Dendritic cell treated with granulocyte-macrophage colony-stimulating factor and Interleukin-4, amounts not matched to agents 40 ng/mL and 50 ng/mL, for 4 days (primary cell): ENCODE results near the gene XPNPEP3.
A peak's percentile ranks its signal among the peaks of the same experiment; 100 is the strongest.
"Not testable (repeated sequence)": the region's sequence is repeated elsewhere in the genome, so short reads cannot be mapped to it uniquely, and the experiment has no call there.

Source experiments
- H3K27ac Mint-ChIP-seq: one replicate; pipeline ENCODE4 v1.8.0; 2022; ENCODE audit warnings: mild to moderate bottlenecking, mixed read lengths
- H3K27me3 Mint-ChIP-seq: one replicate; pipeline ENCODE4 v1.8.0; 2022; ENCODE audit warnings: mild to moderate bottlenecking, mixed read lengths
- H3K36me3 Mint-ChIP-seq: one replicate; pipeline ENCODE4 v1.8.0; 2022; ENCODE audit warnings: low read depth, mixed read lengths
- H3K4me1 Mint-ChIP-seq: one replicate; pipeline ENCODE4 v1.8.0; 2022; ENCODE audit warnings: low read depth, mixed read lengths
- H3K4me3 Mint-ChIP-seq: one replicate; pipeline ENCODE4 v1.8.0; 2022; ENCODE audit warnings: mild to moderate bottlenecking, moderate library complexity, mixed read lengths
- H3K9me3 Mint-ChIP-seq: one replicate; pipeline ENCODE4 v1.8.0; 2022; ENCODE audit warnings: mixed read lengths
- intact Hi-C: fragments of 100-400 bp; cut with micrococcal nuclease; formaldehyde crosslinking; loops from one replicate; pipeline ENCODE4 v1.15.0; 2022

Gene XPNPEP3

GRCh38 chr22:40838486-40838885 is 18.5 kb upstream of the XPNPEP3 start:
- H3K4me1 Mint-ChIP-seq: peaks cover 6% of the 10 kb centered on the region
- no peaks in the 10 kb centered on the region for H3K9me3 Mint-ChIP-seq
- peaks cover 97% of the 10 kb centered on the region for H3K36me3 Mint-ChIP-seq
- H3K27ac Mint-ChIP-seq: no peak overlapping the region
- no peak overlapping the region for H3K4me3 Mint-ChIP-seq
- H3K27me3 Mint-ChIP-seq: no peaks in the 10 kb centered on the region
- intact Hi-C loops: no loop called here

GRCh38 chr22:40844951-40845350 is 12.0 kb upstream of the XPNPEP3 start:
- no peaks in the 10 kb centered on the region for H3K9me3 Mint-ChIP-seq
- intact Hi-C loops: no loop called here
- H3K27me3 Mint-ChIP-seq: no peaks in the 10 kb centered on the region
- H3K4me1 Mint-ChIP-seq: peaks cover 6% of the 10 kb centered on the region
- H3K27ac Mint-ChIP-seq: no peak overlapping the region
- H3K36me3 Mint-ChIP-seq: peaks cover 97% of the 10 kb centered on the region
- no peak overlapping the region for H3K4me3 Mint-ChIP-seq

- intact Hi-C loops, H3K4me1 Mint-ChIP-seq, H3K4me3 Mint-ChIP-seq, H3K27ac Mint-ChIP-seq, H3K9me3 Mint-ChIP-seq, H3K27me3 Mint-ChIP-seq: not testable (repeated sequence)
- peaks cover 96% of the 10 kb centered on the region for H3K36me3 Mint-ChIP-seq
Measured at GRCh38 chr22:40845816-40846215, 11.1 kb upstream of the XPNPEP3 start.

- peaks cover 55% of the 10 kb centered on the region for H3K36me3 Mint-ChIP-seq
- H3K27me3 Mint-ChIP-seq: no peaks in the 10 kb centered on the region
- intact Hi-C loops: loop anchor here (5.0 kb wide), 1 partner anchor 36 kb away; the partner anchor contains the start of gene SLC25A17
- H3K9me3 Mint-ChIP-seq: no peaks in the 10 kb centered on the region
- H3K4me1 Mint-ChIP-seq: peaks cover 35% of the 10 kb centered on the region
- no peak overlapping the region for H3K27ac Mint-ChIP-seq
- H3K4me3 Mint-ChIP-seq: no peak overlapping the region
Measured at GRCh38 chr22:40853333-40853732, 3.6 kb upstream of the XPNPEP3 start.

- H3K27ac Mint-ChIP-seq: no peak overlapping the region
- peaks cover 49% of the 10 kb centered on the region for H3K36me3 Mint-ChIP-seq
- no peaks in the 10 kb centered on the region for H3K27me3 Mint-ChIP-seq
- H3K9me3 Mint-ChIP-seq: no peaks in the 10 kb centered on the region
- H3K4me1 Mint-ChIP-seq: peaks cover 38% of the 10 kb centered on the region
- H3K4me3 Mint-ChIP-seq: no peak overlapping the region
- intact Hi-C loops: loop anchor here (2.0 to 5.0 kb wide), 2 partner anchors 37 to 45 kb away; partner anchors contain the start of gene SLC25A17
Measured at GRCh38 chr22:40853961-40854360, 3.0 kb upstream of the XPNPEP3 start.

- H3K4me3 Mint-ChIP-seq: peak overlapping the region; percentile 74
- H3K4me1 Mint-ChIP-seq: peaks cover 41% of the 10 kb centered on the region
- intact Hi-C loops: loop anchor here (2.0 to 5.0 kb wide), 2 partner anchors 43 to 432 kb away; partner anchors contain the start of gene RANGAP1
- H3K36me3 Mint-ChIP-seq: peaks cover 35% of the 10 kb centered on the region
- no peaks in the 10 kb centered on the region for H3K9me3 Mint-ChIP-seq
- H3K27me3 Mint-ChIP-seq: no peaks in the 10 kb centered on the region
- peak overlapping the region; percentile 99 for H3K27ac Mint-ChIP-seq
Measured at GRCh38 chr22:40855071-40855978, 1.6 kb upstream of the XPNPEP3 start.

GRCh38 chr22:40855979-40856512 is 902 bp upstream of the XPNPEP3 start:
- H3K4me1 Mint-ChIP-seq: peaks cover 40% of the 10 kb centered on the region
- H3K27me3 Mint-ChIP-seq: no peaks in the 10 kb centered on the region
- intact Hi-C loops: loop anchor here (2.0 to 5.0 kb wide), 2 partner anchors 43 to 431 kb away; partner anchors contain the start of gene RANGAP1
- H3K9me3 Mint-ChIP-seq: no peaks in the 10 kb centered on the region
- peak overlapping the region; percentile 99 for H3K4me3 Mint-ChIP-seq
- peak overlapping the region; percentile 99 for H3K27ac Mint-ChIP-seq
- peaks cover 35% of the 10 kb centered on the region for H3K36me3 Mint-ChIP-seq

GRCh38 chr22:40857309-40857855 is 434 bp downstream of the XPNPEP3 start:
- no peaks in the 10 kb centered on the region for H3K9me3 Mint-ChIP-seq
- peaks cover 37% of the 10 kb centered on the region for H3K4me1 Mint-ChIP-seq

GRCh38 chr22:40862013-40862412 is 5.1 kb downstream of the XPNPEP3 start, which contains the start of gene DNAJB7:
TSS of gene DNAJB7 (minus strand) at chr22:40862113. CDS start at chr22:40861994, 119 bp downstream.
- H3K36me3 Mint-ChIP-seq: peaks cover 22% of the 10 kb centered on the region
- peak within 1 kb of the TSS; percentile 50 for H3K27ac Mint-ChIP-seq
- no peaks in the 10 kb centered on the region for H3K9me3 Mint-ChIP-seq
- peaks cover 54% of the 10 kb centered on the region for H3K4me1 Mint-ChIP-seq
- H3K27me3 Mint-ChIP-seq: no peaks in the 10 kb centered on the region
- intact Hi-C loops: no loop called here
- H3K4me3 Mint-ChIP-seq: no peak within 1 kb of the TSS

More at GRCh38 chr22:40857309-40857855, 434 bp downstream of the XPNPEP3 start:
- Mint-ChIP-seq H3K27me3 (no peaks in the 10 kb centered on the region), H3K27ac (peak overlapping the region; percentile 99), H3K36me3 (peaks cover 41% of the 10 kb centered on the region), H3K4me3 (peak overlapping the region; percentile 99)
- intact Hi-C loops: loop anchor here (5.0 kb wide), 1 partner anchor 430 kb away; the partner anchor contains the start of gene RANGAP1

GRCh38 chr22:40862537-40862936 is 5.6 kb downstream of the XPNPEP3 start:
- H3K4me3 Mint-ChIP-seq: no peak overlapping the region
- H3K27me3 Mint-ChIP-seq: no peaks in the 10 kb centered on the region
- H3K27ac Mint-ChIP-seq: peak overlapping the region; percentile 50
- no peaks in the 10 kb centered on the region for H3K9me3 Mint-ChIP-seq
- intact Hi-C loops: no loop called here
- peaks cover 52% of the 10 kb centered on the region for H3K4me1 Mint-ChIP-seq
- peaks cover 17% of the 10 kb centered on the region for H3K36me3 Mint-ChIP-seq

GRCh38 chr22:40867109-40867508 is 10.2 kb downstream of the XPNPEP3 start:
- no peaks in the 10 kb centered on the region for H3K9me3 Mint-ChIP-seq
- no peak overlapping the region for H3K4me3 Mint-ChIP-seq
- H3K27ac Mint-ChIP-seq: no peak overlapping the region
- peaks cover 11% of the 10 kb centered on the region for H3K36me3 Mint-ChIP-seq
- intact Hi-C loops: no loop called here
- no peaks in the 10 kb centered on the region for H3K27me3 Mint-ChIP-seq
- H3K4me1 Mint-ChIP-seq: peaks cover 36% of the 10 kb centered on the region

GRCh38 chr22:40868379-40868778 is 11.4 kb downstream of the XPNPEP3 start:
- H3K27ac Mint-ChIP-seq, H3K4me3 Mint-ChIP-seq, H3K36me3 Mint-ChIP-seq, intact Hi-C loops, H3K9me3 Mint-ChIP-seq, H3K27me3 Mint-ChIP-seq: not testable (repeated sequence)
- peaks cover 24% of the 10 kb centered on the region for H3K4me1 Mint-ChIP-seq

GRCh38 chr22:40874016-40874415 is 17.1 kb downstream of the XPNPEP3 start:
- Mint-ChIP-seq H3K4me1 (no peaks in the 10 kb centered on the region), H3K9me3 (no peaks in the 10 kb centered on the region), H3K36me3 (peaks cover 18% of the 10 kb centered on the region), H3K27ac (no peak overlapping the region), H3K4me3 (no peak overlapping the region), H3K27me3 (no peaks in the 10 kb centered on the region)
- intact Hi-C loops: no loop called here

GRCh38 chr22:40875111-40875510 is 18.2 kb downstream of the XPNPEP3 start:
- intact Hi-C loops: no loop called here
- Mint-ChIP-seq H3K36me3 (peaks cover 16% of the 10 kb centered on the region), H3K4me3 (no peak overlapping the region), H3K9me3 (no peaks in the 10 kb centered on the region), H3K27ac (no peak overlapping the region), H3K27me3 (no peaks in the 10 kb centered on the region), H3K4me1 (no peaks in the 10 kb centered on the region)
